SK-N-SH (cell line): ENCODE data around the gene SPTBN5.

Experiments
- CTCF ChIP-seq: fragments of 200-600 bp; sonication (generic); IDR thresholded peaks from 2 replicates; pipeline ENCODE4 v1.6.1; 2017; ENCODE audit warnings: antibody characterized with exemption, mild to moderate bottlenecking, moderate library complexity
- NRF1 ChIP-seq: IDR thresholded peaks from 2 replicates; pipeline ENCODE4 v1.6.1; 2012; ENCODE audit warnings: low read depth, mild to moderate bottlenecking, low read length
- SMC3 ChIP-seq: IDR thresholded peaks from 2 replicates; pipeline ENCODE4 v1.6.1; 2012; ENCODE audit warnings: low read depth, low read length, improper control_type of control experiment
- YY1 ChIP-seq: IDR thresholded peaks from 2 replicates; pipeline ENCODE4 v1.4.0; 2012; ENCODE audit warnings: low read depth, mild to moderate bottlenecking

DNA sequence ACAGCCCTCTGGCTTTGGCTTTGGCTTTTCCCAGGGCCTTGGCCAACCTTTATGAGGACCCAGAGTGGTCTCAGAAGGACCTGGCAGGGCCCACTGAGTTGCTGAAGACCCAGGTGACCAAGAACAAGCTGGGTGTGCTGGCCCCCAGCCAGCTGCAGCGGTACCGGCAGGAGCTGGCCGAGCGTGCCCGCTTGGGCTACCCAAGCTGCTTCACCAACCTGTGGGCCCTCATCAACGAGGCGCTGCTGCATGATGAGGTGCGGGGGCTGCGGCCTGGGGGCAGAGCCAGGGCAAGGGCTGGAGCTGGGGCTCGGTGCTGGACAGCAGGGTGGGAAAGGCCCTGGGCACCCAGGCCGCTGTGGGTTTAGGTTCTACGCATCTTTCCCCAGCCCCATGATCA lies 49.0 kb downstream of the SPTBN5 start:
- TF ChIP-seq CTCF: no peak
- TF ChIP-seq SMC3: no peak
- TF ChIP-seq NRF1: no peak
- no peak for TF ChIP-seq YY1
